Gastrocnemius medialis (tissue), 4 donors: Measurements from ENCODE around the gene S100A16. TPM values are rescaled to one million over a fixed set of nuclear protein-coding genes. Genes with fewer than 3 reads are reported as not detected.
A peak's percentile ranks its signal among the peaks of the same experiment; 100 is the strongest.

Experiments
- ATAC-seq, 2 donors: fragments of 150-250 bp; one replicate each; pipeline ENCODE4 v1.9.1; 2016
- DNase-seq, 2 donors: peaks; one replicate each; pipeline ENCODE4 v3.0.0-alpha.2; 2019
- H3K27ac ChIP-seq, 4 donors: fragments of 200-600 bp; sonication (generic); 1 replicate in 1 of 4; 2 replicates in 3 of 4; pipeline ENCODE4 v1.5.1; 2016 to 2018; ENCODE audit warnings: mild to moderate bottlenecking in 2 of 4, moderate library complexity in 1 of 4
- H3K27me3 ChIP-seq, 3 donors: fragments of 200-600 bp; sonication (generic) in 2 of 3; 1 replicate in 1 of 3; 2 replicates in 2 of 3; pipeline versions ENCODE4 v1.5.1 to v1.6.0; 2016 to 2019; ENCODE audit warnings: mild to moderate bottlenecking in 1 of 3, moderate library complexity in 1 of 3
- H3K36me3 ChIP-seq, 2 donors: fragments of 200-600 bp; sonication (generic) in 1 of 2; one replicate each; pipeline ENCODE4 v1.5.1; 2017 to 2018
- H3K4me1 ChIP-seq, 2 donors: fragments of 200-600 bp; sonication (generic) in 1 of 2; one replicate each; pipeline ENCODE4 v1.5.1; 2016 to 2017; ENCODE audit warnings: mild to moderate bottlenecking in 2 of 2
- H3K4me3 ChIP-seq, 4 donors: fragments of 200-600 bp; sonication (generic) in 3 of 4; 1 replicate in 1 of 4; 2 replicates in 3 of 4; pipeline ENCODE4 v1.5.1; 2016 to 2019; ENCODE audit warnings: mild to moderate bottlenecking in 2 of 4
- H3K9me3 ChIP-seq, 3 donors: fragments of 200-600 bp; sonication (generic) in 2 of 3; 1 replicate in 1 of 3; 2 replicates in 2 of 3; pipeline ENCODE4 v1.5.1; 2016 to 2019
- POLR2A ChIP-seq, 2 donors: fragments of 450-650 bp; IDR thresholded peaks; one replicate each; pipeline ENCODE4 v1.6.1; 2017; ENCODE audit warnings: antibody characterized with exemption in 2 of 2, mild to moderate bottlenecking in 2 of 2, moderate library complexity in 2 of 2
- in situ Hi-C, 4 donors: fragments of 200-750 bp; cut with MboI; loops; one replicate each; pipeline versions ENCODE4 v1.15.0 to v1.8.0; 2017; ENCODE audit warnings: low sequenced_read_pairs in 4 of 4
- intact Hi-C: fragments of 100-400 bp; cut with DNase I; formaldehyde crosslinking; loops from one replicate; pipeline ENCODE4 v1.15.1; 2023; ENCODE audit warnings: low total_unique reads
- total RNA-seq, 4 donors: library from RNA; depleted of rRNA; stranded (reverse); fragments of >200 nt; gene quantifications; one replicate each; pipeline versions ENCODE4 v1.1.0 to v1.2.3, GENCODE V29; 2016
- TF ChIP-seq, protein P1 (sequence below), 5 experiments: fragments of 450-650 bp in 3 of 5; fragments of 200-600 bp in 2 of 5; sonication (generic) in 2 of 5; IDR thresholded peaks in 4 of 5; conservative IDR thresholded peaks in 1 of 5; 1 replicate in 4 of 5; 2 replicates in 1 of 5; pipeline ENCODE4 v1.5.1; 2016 to 2019; ENCODE audit warnings: antibody characterized with exemption in 5 of 5, mild to moderate bottlenecking in 3 of 5, moderate library complexity in 3 of 5

Gene S100A16
- total RNA-seq, 4 donors from 2014 or later, result 21.5 to 52.1 (median 40.7) TPM

DNA sequence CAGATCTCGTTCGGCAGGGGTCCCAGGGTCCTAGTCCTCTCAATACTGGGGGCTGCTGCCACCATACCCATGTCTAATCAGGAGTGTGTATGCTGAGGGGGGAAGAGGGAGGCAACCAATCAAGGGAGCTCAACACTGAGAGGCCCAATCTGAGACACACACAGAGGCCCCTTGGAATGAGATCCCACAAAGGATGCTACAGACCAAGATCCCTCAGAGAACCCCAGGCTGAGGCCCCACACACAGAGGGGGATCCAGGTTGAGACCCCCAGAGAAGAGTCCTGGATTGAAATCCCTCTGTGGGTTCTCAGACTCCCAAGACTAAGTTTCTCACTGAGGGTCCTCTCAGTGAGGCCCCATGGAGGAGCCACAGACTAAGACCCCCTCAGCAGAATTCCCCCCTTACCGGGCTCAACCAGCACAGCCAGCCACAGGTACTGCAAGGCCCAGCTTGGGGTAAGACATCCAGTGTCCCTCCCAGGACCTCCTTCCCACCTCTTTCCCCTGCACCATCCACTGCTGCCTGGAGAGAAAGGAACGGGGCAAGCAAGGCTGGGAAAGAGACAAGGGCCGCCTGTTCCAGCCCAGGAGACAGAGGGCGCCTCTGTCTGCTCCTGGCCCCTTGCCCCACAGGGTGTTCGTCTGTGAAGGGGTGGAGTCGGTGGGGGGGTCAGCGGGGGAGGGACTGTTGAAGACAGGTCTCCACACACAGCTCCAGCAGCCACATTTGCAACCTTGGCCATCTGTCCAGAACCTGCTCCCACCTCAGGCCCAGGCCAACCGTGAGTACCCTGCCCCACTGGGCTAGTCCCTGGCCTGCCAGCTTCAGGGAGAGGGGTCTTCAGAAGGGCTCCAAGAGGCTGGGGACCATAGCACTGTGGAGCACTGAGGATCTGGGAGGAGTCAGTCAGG lies 15.0 kb upstream of the S100A16 start, which contains the start of gene S100A1:
S100A1 (plus strand) TSS at position 720 of the 912 bp plus-strand sequence. CDS start 2,088 bp downstream, outside the sequence.
- Histone ChIP-seq H3K27me3 (no peaks in the 10 kb centered on the region), H3K4me1 (peaks cover 42 to 56% of the 10 kb centered on the region in 2 donors), H3K36me3 (peaks cover 0 to 15% of the 10 kb centered on the region in 2 donors), H3K9me3 (no peaks in the 10 kb centered on the region), H3K4me3 (peak within 1 kb of the TSS; percentile 62 to 76 (median 64)), H3K27ac (peak within 1 kb of the TSS; percentile 95 to 100 (median 100))
- in situ Hi-C loops, result no loop called here
- peak; percentile 48 to 58 for ATAC-seq
- TF ChIP-seq POLR2A (IDR thresholded peaks at IDR 0.05), result peak; percentile 38 to 67
- TF ChIP-seq, protein P1, sequence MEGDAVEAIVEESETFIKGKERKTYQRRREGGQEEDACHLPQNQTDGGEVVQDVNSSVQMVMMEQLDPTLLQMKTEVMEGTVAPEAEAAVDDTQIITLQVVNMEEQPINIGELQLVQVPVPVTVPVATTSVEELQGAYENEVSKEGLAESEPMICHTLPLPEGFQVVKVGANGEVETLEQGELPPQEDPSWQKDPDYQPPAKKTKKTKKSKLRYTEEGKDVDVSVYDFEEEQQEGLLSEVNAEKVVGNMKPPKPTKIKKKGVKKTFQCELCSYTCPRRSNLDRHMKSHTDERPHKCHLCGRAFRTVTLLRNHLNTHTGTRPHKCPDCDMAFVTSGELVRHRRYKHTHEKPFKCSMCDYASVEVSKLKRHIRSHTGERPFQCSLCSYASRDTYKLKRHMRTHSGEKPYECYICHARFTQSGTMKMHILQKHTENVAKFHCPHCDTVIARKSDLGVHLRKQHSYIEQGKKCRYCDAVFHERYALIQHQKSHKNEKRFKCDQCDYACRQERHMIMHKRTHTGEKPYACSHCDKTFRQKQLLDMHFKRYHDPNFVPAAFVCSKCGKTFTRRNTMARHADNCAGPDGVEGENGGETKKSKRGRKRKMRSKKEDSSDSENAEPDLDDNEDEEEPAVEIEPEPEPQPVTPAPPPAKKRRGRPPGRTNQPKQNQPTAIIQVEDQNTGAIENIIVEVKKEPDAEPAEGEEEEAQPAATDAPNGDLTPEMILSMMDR (IDR thresholded peaks at IDR 0.05 in 4 of 5, conservative IDR thresholded peaks at IDR 0.05 in 1 of 5), result peak in 3 of 5 experiments; percentile 20 to 59 (median 45)
- intact Hi-C loops, result loop anchor here (1.0 kb wide), 1 partner anchor 43 kb away; no protein-coding TSS in a partner anchor
- DNase-seq, result peak; percentile 85 to 94

- in situ Hi-C loops, result no loop called here
- peak; percentile 42 to 50 for ATAC-seq
Measured at GRCh38 chr1:153626904-153627714, 14.2 kb upstream of the S100A16 start, which contains the start of gene S100A13. Gene S100A13, minus strand, starts transcription at chr1:153627505. Its CDS starts 1,033 bp downstream, at chr1:153626472.

GRCh38 chr1:153626477-153626903 lies 13.6 kb upstream of the S100A16 start:
- Histone ChIP-seq H3K36me3 (peaks cover 0 to 22% of the 10 kb centered on the region in 2 donors), H3K27ac (peak overlapping the region; percentile 95 to 100 (median 100)), H3K27me3 (no peaks in the 10 kb centered on the region), H3K4me1 (peaks cover 36 to 50% of the 10 kb centered on the region in 2 donors), H3K4me3 (peak overlapping the region; percentile 62 to 76 (median 64)), H3K9me3 (no peaks in the 10 kb centered on the region)
- DNase-seq, result no peak
- in situ Hi-C loops (no loop called here), intact Hi-C loops (no loop called here)
- ATAC-seq, result no peak
- TF ChIP-seq, protein P1 (IDR thresholded peaks at IDR 0.05 in 4 of 5, conservative IDR thresholded peaks at IDR 0.05 in 1 of 5), result no peak
- no peak for TF ChIP-seq POLR2A (IDR thresholded peaks at IDR 0.05)

More at GRCh38 chr1:153626904-153627714, 14.2 kb upstream of the S100A16 start, which contains the start of gene S100A13:
- peak; percentile 71 to 83 for DNase-seq
- peak within 1 kb of the TSS; percentile 62 to 76 (median 64) for H3K4me3 ChIP-seq
- H3K27me3 ChIP-seq, result no peaks in the 10 kb centered on the region
- peaks cover 0 to 21% of the 10 kb centered on the region in 2 donors for H3K36me3 ChIP-seq
- peak within 1 kb of the TSS; percentile 95 to 100 (median 100) for H3K27ac ChIP-seq
- peaks cover 36 to 50% of the 10 kb centered on the region in 2 donors for H3K4me1 ChIP-seq
- TF ChIP-seq, protein P1 (IDR thresholded peaks at IDR 0.05 in 4 of 5, conservative IDR thresholded peaks at IDR 0.05 in 1 of 5), result peak in 3 of 5 experiments; percentile 43 to 56 (median 53)
- TF ChIP-seq POLR2A (IDR thresholded peaks at IDR 0.05), result peak; percentile 50 to 64
- intact Hi-C loops, result loop anchor here (1.0 kb wide), 1 partner anchor 44 kb away; no protein-coding TSS in a partner anchor
- no peaks in the 10 kb centered on the region for H3K9me3 ChIP-seq

GRCh38 chr1:153624965-153625611 lies 12.2 kb upstream of the S100A16 start:
- intact Hi-C loops (no loop called here), in situ Hi-C loops (no loop called here)
- H3K27ac ChIP-seq, result peak overlapping the region in 1 of 4 donors; percentile 99
- H3K9me3 ChIP-seq, result no peaks in the 10 kb centered on the region
- ATAC-seq, result no peak
- no peaks in the 10 kb centered on the region for H3K27me3 ChIP-seq
- H3K36me3 ChIP-seq, result peaks cover 0 to 22% of the 10 kb centered on the region in 2 donors
- peaks cover 36 to 38% of the 10 kb centered on the region in 2 donors for H3K4me1 ChIP-seq
- peak overlapping the region in 1 of 4 donors; percentile 65 for H3K4me3 ChIP-seq
- no peak for DNase-seq
- TF ChIP-seq, protein P1 (IDR thresholded peaks at IDR 0.05 in 4 of 5, conservative IDR thresholded peaks at IDR 0.05 in 1 of 5), result no peak
- TF ChIP-seq POLR2A (IDR thresholded peaks at IDR 0.05), result no peak
